ENCODE measurements around the gene FERMT3.

The FERMT3 gene

DNA sequence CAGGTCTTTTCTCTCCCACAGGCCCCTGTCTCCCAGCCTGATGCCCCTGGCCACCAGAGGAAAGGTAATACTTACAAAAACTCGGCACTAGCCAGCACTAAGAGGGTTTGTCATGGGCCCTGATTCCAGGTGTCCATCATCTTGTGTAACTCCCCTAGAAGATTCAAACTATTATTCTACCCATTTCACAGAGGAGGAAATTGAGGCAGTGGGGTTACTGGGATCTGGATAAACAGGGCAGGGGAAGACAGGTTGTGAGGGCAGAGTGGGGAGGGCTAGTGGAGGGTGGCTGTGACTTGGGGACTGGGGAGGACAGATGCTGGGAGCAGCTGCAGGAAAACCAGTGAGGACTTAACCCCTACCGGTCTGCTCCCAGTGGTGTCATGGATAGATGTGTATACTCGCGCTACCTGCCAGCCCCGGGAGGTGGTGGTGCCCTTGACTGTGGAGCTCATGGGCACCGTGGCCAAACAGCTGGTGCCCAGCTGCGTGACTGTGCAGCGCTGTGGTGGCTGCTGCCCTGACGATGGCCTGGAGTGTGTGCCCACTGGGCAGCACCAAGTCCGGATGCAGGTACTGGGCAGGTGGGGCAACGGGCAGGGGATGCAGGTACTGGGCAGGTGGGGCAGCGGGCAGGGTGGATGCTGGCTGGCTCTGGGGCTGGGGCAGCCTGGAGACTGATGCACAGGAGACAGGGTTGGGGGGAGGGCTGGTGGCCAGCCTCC lies 29.1 kb downstream of the FERMT3 start:
- TF ChIP-seq, protein P1, sequence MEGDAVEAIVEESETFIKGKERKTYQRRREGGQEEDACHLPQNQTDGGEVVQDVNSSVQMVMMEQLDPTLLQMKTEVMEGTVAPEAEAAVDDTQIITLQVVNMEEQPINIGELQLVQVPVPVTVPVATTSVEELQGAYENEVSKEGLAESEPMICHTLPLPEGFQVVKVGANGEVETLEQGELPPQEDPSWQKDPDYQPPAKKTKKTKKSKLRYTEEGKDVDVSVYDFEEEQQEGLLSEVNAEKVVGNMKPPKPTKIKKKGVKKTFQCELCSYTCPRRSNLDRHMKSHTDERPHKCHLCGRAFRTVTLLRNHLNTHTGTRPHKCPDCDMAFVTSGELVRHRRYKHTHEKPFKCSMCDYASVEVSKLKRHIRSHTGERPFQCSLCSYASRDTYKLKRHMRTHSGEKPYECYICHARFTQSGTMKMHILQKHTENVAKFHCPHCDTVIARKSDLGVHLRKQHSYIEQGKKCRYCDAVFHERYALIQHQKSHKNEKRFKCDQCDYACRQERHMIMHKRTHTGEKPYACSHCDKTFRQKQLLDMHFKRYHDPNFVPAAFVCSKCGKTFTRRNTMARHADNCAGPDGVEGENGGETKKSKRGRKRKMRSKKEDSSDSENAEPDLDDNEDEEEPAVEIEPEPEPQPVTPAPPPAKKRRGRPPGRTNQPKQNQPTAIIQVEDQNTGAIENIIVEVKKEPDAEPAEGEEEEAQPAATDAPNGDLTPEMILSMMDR (IDR thresholded peaks at IDR 0.05), result no peak

DNA sequence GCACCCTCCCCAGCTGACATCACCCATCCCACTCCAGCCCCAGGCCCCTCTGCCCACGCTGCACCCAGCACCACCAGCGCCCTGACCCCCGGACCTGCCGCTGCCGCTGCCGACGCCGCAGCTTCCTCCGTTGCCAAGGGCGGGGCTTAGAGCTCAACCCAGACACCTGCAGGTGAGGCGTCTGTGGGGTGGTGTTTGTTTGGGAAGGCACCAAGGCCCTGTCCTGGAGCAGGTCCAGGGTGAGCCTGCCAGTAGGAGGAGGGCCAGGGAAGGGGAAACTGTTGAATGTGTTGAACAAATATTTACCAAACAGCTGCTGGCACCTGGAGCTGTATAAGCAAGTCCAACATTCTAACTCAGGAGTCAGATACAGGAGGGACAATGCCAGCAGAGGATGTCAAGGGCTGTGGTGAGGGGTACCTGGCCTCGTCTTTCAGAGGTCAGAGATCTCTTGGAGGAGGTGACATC lies 31.0 kb downstream of the FERMT3 start:
- TF ChIP-seq, protein P1 (IDR thresholded peaks at IDR 0.05), result no peak

DNA sequence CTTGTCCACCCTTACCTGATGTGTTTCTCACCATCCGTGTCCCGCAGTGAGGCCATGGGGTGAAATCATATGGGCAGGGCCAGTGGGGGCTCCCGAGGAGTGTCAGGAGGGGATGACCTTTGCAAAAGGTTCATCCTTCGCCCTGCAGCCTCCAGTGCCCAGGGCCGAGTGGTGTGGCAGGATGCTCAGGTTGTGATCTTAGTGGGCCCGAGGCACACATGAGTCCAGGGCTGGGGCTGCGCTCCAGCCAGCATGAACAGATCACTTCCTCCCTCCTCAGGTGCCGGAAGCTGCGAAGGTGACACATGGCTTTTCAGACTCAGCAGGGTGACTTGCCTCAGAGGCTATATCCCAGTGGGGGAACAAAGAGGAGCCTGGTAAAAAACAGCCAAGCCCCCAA lies 31.6 kb downstream of the FERMT3 start:
- TF ChIP-seq, protein P1 (IDR thresholded peaks at IDR 0.05), result no peak

GRCh38 chr11:64238999-64239398 lies 32.5 kb downstream of the FERMT3 start:
- TF ChIP-seq, protein P1 (IDR thresholded peaks at IDR 0.05), result no peak

- TF ChIP-seq, protein P1 (IDR thresholded peaks at IDR 0.05), result no peak
Observed at GRCh38 chr11:64239662-64240434, 33.3 kb downstream of the FERMT3 start.

GRCh38 chr11:64240435-64241240 lies 34.1 kb downstream of the FERMT3 start, which contains the start of gene FKBP2:
Gene FKBP2 (plus strand): TSS chr11:64241095. CDS start chr11:64242388, 1,293 bp downstream.
- TF ChIP-seq, protein P1 (IDR thresholded peaks at IDR 0.05), result no peak

DNA sequence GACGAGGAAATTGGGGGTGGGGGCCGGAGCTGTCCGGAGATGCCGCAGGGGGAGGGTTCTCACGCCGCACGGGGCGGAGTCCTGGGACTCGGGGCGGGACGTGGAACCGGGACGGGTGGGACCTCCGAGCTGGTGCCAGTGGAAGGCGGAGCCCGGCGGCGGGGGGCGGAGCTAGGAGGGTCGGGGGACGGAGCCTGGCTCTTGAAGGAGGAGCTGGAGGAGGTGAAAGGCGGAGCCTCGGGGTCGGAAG lies 34.6 kb downstream of the FERMT3 start:
- TF ChIP-seq, protein P1 (IDR thresholded peaks at IDR 0.05), result no peak

All from LNCAP (cell line).